ENCODE data around the gene STX8.
"Not testable (repeated sequence)": the region's sequence is repeated elsewhere in the genome, so short reads cannot be mapped to it uniquely, and the experiment has no call there.

STX8 gene

GRCh38 chr17:9598661-9599060, 23.0 kb upstream of the STX8 start:
- CTCF ChIA-PET: interaction anchor here (1.2 kb wide), 1 partner anchor 9 kb away, joined by 4 read pairs; no protein-coding TSS in a partner anchor
- no peak for TF ChIP-seq CTCF (conservative IDR thresholded peaks at IDR 0.05; ENCODE audit: low read depth)
- POLR2A ChIA-PET (ENCODE audit: low non-redundant PET): no interaction called here

GRCh38 chr17:9597638-9598037, 22.0 kb upstream of the STX8 start:
- DNase-seq (ENCODE audit: low spot score); H3K27ac ChIP-seq; POLR2A ChIA-PET (ENCODE audit: low non-redundant PET): not testable (repeated sequence)
- CTCF ChIA-PET: interaction anchor here (0.6 to 1.0 kb wide), 2 partner anchors 11 to 119 kb away, joined by 3 to 5 read pairs; no protein-coding TSS in a partner anchor

More at GRCh38 chr17:9598661-9599060, 23.0 kb upstream of the STX8 start:
- H3K27ac ChIP-seq: no peak overlapping the region
- DNase-seq (ENCODE audit: low spot score): no peak

GRCh38 chr17:9594065-9594464, 18.4 kb upstream of the STX8 start:
- no peak overlapping the region for H3K27ac ChIP-seq
- no peak for DNase-seq (ENCODE audit: low spot score)
- CTCF ChIA-PET: interaction anchor here (0.6 kb wide), 1 partner anchor 84 kb away, joined by 4 read pairs; no protein-coding TSS in a partner anchor
- POLR2A ChIA-PET (ENCODE audit: low non-redundant PET): no interaction called here
- no peak for TF ChIP-seq CTCF (conservative IDR thresholded peaks at IDR 0.05; ENCODE audit: low read depth)

- POLR2A ChIA-PET (ENCODE audit: low non-redundant PET): no interaction called here
- H3K27ac ChIP-seq: no peak overlapping the region
- no peak for DNase-seq (ENCODE audit: low spot score)
- CTCF ChIA-PET: no interaction called here
- no peak for TF ChIP-seq CTCF (conservative IDR thresholded peaks at IDR 0.05; ENCODE audit: low read depth)
These were observed 12.5 kb upstream of the STX8 start for GRCh38 chr17:9587969-9588656.

- DNase-seq (ENCODE audit: low spot score): no peak
- peak; percentile 32; the same call in 1 of the 2 replicates for TF ChIP-seq CTCF (conservative IDR thresholded peaks at IDR 0.05; ENCODE audit: low read depth)
- ChIA-PET CTCF (interaction anchor here (0.5 to 1.6 kb wide), 12 partner anchors 25 to 375 kb away, joined by 3 to 6 read pairs (median 3); no protein-coding TSS in a partner anchor), POLR2A (ENCODE audit: low non-redundant PET) (no interaction called here)
- H3K27ac ChIP-seq: no peak overlapping the region
These were observed 1.7 kb upstream of the STX8 start for GRCh38 chr17:9577373-9577709.

- peak; percentile 75 for DNase-seq (ENCODE audit: low spot score)
- POLR2A ChIA-PET (ENCODE audit: low non-redundant PET): no interaction called here
- CTCF ChIA-PET: interaction anchor here (0.5 to 1.6 kb wide), 11 partner anchors 26 to 375 kb away, joined by 3 to 6 read pairs (median 3); no protein-coding TSS in a partner anchor
These were observed 1.1 kb upstream of the STX8 start, which contains the start of gene CFAP52 for GRCh38 chr17:9576521-9577372. TSS of gene CFAP52 (plus strand) at chr17:9576642. CDS start at chr17:9576696, 54 bp downstream.

More at GRCh38 chr17:9576521-9577372, 1.1 kb upstream of the STX8 start, which contains the start of gene CFAP52:
- H3K27ac ChIP-seq: peak within 1 kb of the TSS; percentile 80
- TF ChIP-seq CTCF (conservative IDR thresholded peaks at IDR 0.05; ENCODE audit: low read depth): peak; percentile 72
